Measurements from ENCODE around the gene ENO3. TPM values are rescaled to one million over a fixed set of nuclear protein-coding genes. Genes with fewer than 3 reads are reported as not detected.
"Not testable (repeated sequence)": the region's sequence is repeated elsewhere in the genome, so short reads cannot be mapped to it uniquely, and the experiment has no call there.

ENO3 gene
- polyA plus RNA-seq, 3 donors, result 0.36 to 14.2 (median 0.60) TPM

- no CpG with 5 or more reads among the region's 1 CpG for WGBS (ENCODE audit: insufficient coverage)
- no peak for DNase-seq
- no peak overlapping the region for H3K27ac ChIP-seq (ENCODE audit: low read depth in 1 of 2, low read length in 2 of 2)
- Mint-ChIP-seq H3K36me3 (no peaks in the 10 kb centered on the region), H3K27me3 (ENCODE audit: low read depth in 3 of 3) (peaks cover 0 to 8% (median 8%) of the 10 kb centered on the region in 3 donors), H3K4me1 (no peaks in the 10 kb centered on the region), H3K27ac (no peak overlapping the region), H3K9me3 (no peaks in the 10 kb centered on the region), H3K4me3 (no peak overlapping the region)
- no peaks in the 10 kb centered on the region for H3K9me3 ChIP-seq (replicated peaks in 1 of 2; ENCODE audit: control insufficient read depth in 1 of 2, insufficient read depth in 1 of 2, low read length in 2 of 2)
- H3K4me1 ChIP-seq (ENCODE audit: control insufficient read depth in 1 of 2, insufficient read depth in 2 of 2, low read length in 2 of 2), result peaks cover 4 to 7% of the 10 kb centered on the region in 2 donors
- H4K20me1 ChIP-seq (ENCODE audit: insufficient read depth, low read length), result no peaks in the 10 kb centered on the region
- H3K27me3 ChIP-seq (ENCODE audit: control insufficient read depth in 2 of 2, insufficient read depth in 2 of 2, low read length in 2 of 2), result no peaks in the 10 kb centered on the region
- H3K9ac ChIP-seq (ENCODE audit: insufficient read depth, low read length, poor library complexity, severe bottlenecking), result no peak overlapping the region
- H3K4me3 ChIP-seq (replicated peaks in 1 of 3; ENCODE audit: low read depth in 2 of 3, low read length in 3 of 3), result no peak overlapping the region
- no peak overlapping the region for H3K4me2 ChIP-seq (replicated peaks; ENCODE audit: extremely low read depth, low read length, poor library complexity, severe bottlenecking)
- no peaks in the 10 kb centered on the region for H3K79me2 ChIP-seq (ENCODE audit: insufficient read depth, low read length)
- no peak for TF ChIP-seq CTCF (IDR thresholded peaks at IDR 0.05)
- H3K36me3 ChIP-seq (replicated peaks in 1 of 2; ENCODE audit: control insufficient read depth in 1 of 2, insufficient read depth in 2 of 2, low read length in 2 of 2), result no peaks in the 10 kb centered on the region
- no peak overlapping the region for H2AFZ ChIP-seq (ENCODE audit: insufficient read depth, low read depth, low read length, poor library complexity, severe bottlenecking)
- intact Hi-C loops (cut with micrococcal nuclease), result loop anchor here in 1 of 2 donors (5.0 kb wide), 1 partner anchor 63 kb away; no protein-coding TSS in a partner anchor
Measured at GRCh38 chr17:4913994-4914393, 36.9 kb upstream of the ENO3 start.

- 95% methylated on average over 3 of the region's 4 CpGs for WGBS (ENCODE audit: insufficient coverage)
- not testable (repeated sequence) for H3K79me2 ChIP-seq (ENCODE audit: insufficient read depth, low read length); H3K4me1 ChIP-seq (ENCODE audit: control insufficient read depth in 1 of 2, insufficient read depth in 2 of 2, low read length in 2 of 2); H3K27ac Mint-ChIP-seq; H3K9me3 ChIP-seq (replicated peaks in 1 of 2; ENCODE audit: control insufficient read depth in 1 of 2, insufficient read depth in 1 of 2, low read length in 2 of 2); H3K27me3 ChIP-seq (ENCODE audit: control insufficient read depth in 2 of 2, insufficient read depth in 2 of 2, low read length in 2 of 2); H3K27ac ChIP-seq (ENCODE audit: low read depth in 1 of 2, low read length in 2 of 2); H3K27me3 Mint-ChIP-seq (ENCODE audit: low read depth in 3 of 3); H3K9me3 Mint-ChIP-seq; H3K36me3 ChIP-seq (replicated peaks in 1 of 2; ENCODE audit: control insufficient read depth in 1 of 2, insufficient read depth in 2 of 2, low read length in 2 of 2); H3K4me3 ChIP-seq (replicated peaks in 1 of 3; ENCODE audit: low read depth in 2 of 3, low read length in 3 of 3); H3K4me2 ChIP-seq (replicated peaks; ENCODE audit: extremely low read depth, low read length, poor library complexity, severe bottlenecking); H3K4me1 Mint-ChIP-seq; H3K36me3 Mint-ChIP-seq; H3K4me3 Mint-ChIP-seq; H4K20me1 ChIP-seq (ENCODE audit: insufficient read depth, low read length); H2AFZ ChIP-seq (ENCODE audit: insufficient read depth, low read depth, low read length, poor library complexity, severe bottlenecking); H3K9ac ChIP-seq (ENCODE audit: insufficient read depth, low read length, poor library complexity, severe bottlenecking); DNase-seq
- intact Hi-C loops (cut with micrococcal nuclease), result loop anchor here in 1 of 2 donors (5.0 kb wide), 1 partner anchor 63 kb away; no protein-coding TSS in a partner anchor
Measured at GRCh38 chr17:4914551-4914950, 36.4 kb upstream of the ENO3 start.

All from CD14-positive monocyte (primary cell).